Transverse colon (tissue), 3 donors: ENCODE data around the gene F10.

Source experiments
- CTCF ChIP-seq, 5 experiments: fragments of 200-600 bp in 3 of 5; fragments of 450-650 bp in 2 of 5; sonication (generic) in 3 of 5; IDR thresholded peaks; 1 replicate in 2 of 5; 2 replicates in 3 of 5; pipeline ENCODE4 v1.5.1; 2016 to 2017; ENCODE audit warnings: antibody characterized with exemption in 5 of 5, inconsistent platforms in 3 of 5, mild to moderate bottlenecking in 2 of 5, moderate library complexity in 1 of 5
- POLR2A ChIP-seq: fragments of 450-650 bp; IDR thresholded peaks from one replicate; pipeline ENCODE4 v1.6.1; 2016; ENCODE audit warnings: antibody characterized with exemption, mild to moderate bottlenecking, moderate library complexity

GRCh38 chr13:113119166-113119821 lies 3.3 kb upstream of the F10 start:
- no peak for TF ChIP-seq CTCF (IDR thresholded peaks at IDR 0.05)
- no peak for TF ChIP-seq POLR2A
